IMR-90 (cell line): Measurements from ENCODE around the gene PIGA. TPM values are rescaled to one million over a fixed set of nuclear protein-coding genes. Genes with fewer than 3 reads are reported as not detected.

Experiments used
- ATAC-seq: fragments of 200-7000 bp; cut with Tn5 transposase; 2 replicates; pipeline ENCODE4 v1.9.1; 2020; ENCODE audit warnings: low read depth, mild to moderate bottlenecking, moderate library complexity
- BruUV-seq: library from RNA; stranded (reverse); fragments of 400-500 nt; replicated peaks from 2 replicates; lab custom pipeline; 2021; lab: Mats Ljungman, UMichigan
- CTCF ChIA-PET: fragments of 300-600 bp; formaldehyde crosslinking; extraction: SDS; loops from one replicate; lab custom pipeline; 2021; ENCODE audit warnings: antibody characterized with exemption; lab: Yijun Ruan, JAX
- POLR2A ChIA-PET: fragments of 300-600 bp; sonication (Branson Sonifier 250); formaldehyde crosslinking; loops from one replicate; lab custom pipeline; 2022; ENCODE audit warnings: antibody characterized with exemption; ENCODE audit not compliant: unreplicated experiment; lab: Charles Lee
- DNase-seq: peaks from one replicate; pipeline ENCODE4 v3.0.0; 2013
- H2AFZ ChIP-seq: replicated peaks from 2 replicates; pipeline ENCODE3; 2013; ENCODE audit warnings: low read length, mild to moderate bottlenecking; ENCODE audit not compliant: poor library complexity
- H2AK5ac ChIP-seq: 2 replicates; pipeline ENCODE4 v1.6.1; 2013; ENCODE audit warnings: low read depth, low read length, inconsistent platforms
- H2AK9ac ChIP-seq: replicated peaks from 2 replicates; pipeline ENCODE3; 2013; ENCODE audit warnings: mild to moderate bottlenecking, low read depth, low read length, moderate library complexity; ENCODE audit not compliant: poor library complexity
- H2BK120ac ChIP-seq: 2 replicates; pipeline ENCODE4 v1.6.1; 2013; ENCODE audit warnings: low read depth, low read length, inconsistent platforms
- H2BK15ac ChIP-seq: 3 replicates; pipeline ENCODE4 v1.6.1; 2013; ENCODE audit warnings: low read depth, low read length, inconsistent platforms
- H2BK20ac ChIP-seq: 2 replicates; pipeline ENCODE4 v1.6.1; 2013; ENCODE audit warnings: low read depth, mild to moderate bottlenecking, inconsistent platforms, low read length, moderate library complexity
- H2BK5ac ChIP-seq: 2 replicates; pipeline ENCODE4 v1.6.1; 2013; ENCODE audit warnings: mild to moderate bottlenecking, low read depth, low read length, inconsistent platforms; ENCODE audit not compliant: poor library complexity, severe bottlenecking
- H3K14ac ChIP-seq: replicated peaks from 2 replicates; pipeline ENCODE4 v1.6.1; 2013; ENCODE audit warnings: low read depth, low read length, inconsistent platforms
- H3K18ac ChIP-seq: 2 replicates; pipeline ENCODE4 v1.6.1; 2013; ENCODE audit warnings: low read depth, low read length, control low read depth
- H3K23ac ChIP-seq: 2 replicates; pipeline ENCODE4 v1.6.1; 2013; ENCODE audit warnings: low read depth, low read length, inconsistent platforms
- H3K27ac ChIP-seq: 2 replicates; pipeline ENCODE4 v1.5.1; 2013; ENCODE audit warnings: mild to moderate bottlenecking, control low read depth, low read length; ENCODE audit not compliant: insufficient read depth
- H3K27me3 ChIP-seq: 2 replicates; pipeline ENCODE4 v1.6.1; 2013; ENCODE audit warnings: low read length; ENCODE audit not compliant: control insufficient read depth, insufficient read depth
- H3K36me3 ChIP-seq: 2 replicates; pipeline ENCODE4 v1.6.1; 2013; ENCODE audit warnings: low read length, mixed read lengths; ENCODE audit not compliant: control insufficient read depth, insufficient read depth
- H3K4ac ChIP-seq: 2 replicates; pipeline ENCODE4 v1.6.1; 2013; ENCODE audit warnings: low read depth, low read length, inconsistent platforms
- H3K4me1 ChIP-seq: 2 replicates; pipeline ENCODE4 v1.6.1; 2013; ENCODE audit warnings: low read length, mixed read lengths; ENCODE audit not compliant: control insufficient read depth, insufficient read depth
- H3K4me2 ChIP-seq: 2 replicates; pipeline ENCODE4 v1.6.1; 2013; ENCODE audit warnings: low read depth, mild to moderate bottlenecking, control low read depth, low read length, moderate library complexity
- H3K4me3 ChIP-seq: 2 replicates; pipeline ENCODE4 v1.5.1; 2013; ENCODE audit warnings: low read depth, mild to moderate bottlenecking, control low read depth, low read length, moderate library complexity; ENCODE audit not compliant: insufficient read depth
- H3K56ac ChIP-seq: 2 replicates; pipeline ENCODE4 v1.6.1; 2013; ENCODE audit warnings: low read length, inconsistent platforms; ENCODE audit not compliant: insufficient read depth; ENCODE audit errors: extremely low read depth
- H3K79me1 ChIP-seq, 2 experiments: 2 replicates each; pipeline ENCODE4 v1.6.1; 2013; ENCODE audit warnings: low read length in 2 of 2, inconsistent platforms in 1 of 2, low read depth in 1 of 2
- H3K9ac ChIP-seq: 2 replicates; pipeline ENCODE4 v1.6.1; 2013; ENCODE audit warnings: low read depth, low read length, control low read depth
- H3K9me1 ChIP-seq: 2 replicates; pipeline ENCODE4 v1.6.1; 2013; ENCODE audit warnings: low read length, inconsistent platforms; ENCODE audit not compliant: insufficient read depth
- H3K9me3 ChIP-seq: 2 replicates; pipeline ENCODE4 v1.6.1; 2013; ENCODE audit warnings: low read length; ENCODE audit not compliant: control insufficient read depth, insufficient read depth
- H4K20me1 ChIP-seq: 2 replicates; pipeline ENCODE4 v1.6.1; 2013; ENCODE audit warnings: low read length, inconsistent platforms; ENCODE audit not compliant: insufficient read depth
- H4K5ac ChIP-seq: 2 replicates; pipeline ENCODE4 v1.6.1; 2013; ENCODE audit warnings: mild to moderate bottlenecking, low read depth, low read length, control low read depth
- H4K8ac ChIP-seq, 2 experiments: 2 replicates each; pipeline ENCODE4 v1.6.1; 2013; ENCODE audit warnings: low read depth in 2 of 2, low read length in 2 of 2, control low read depth in 1 of 2, inconsistent platforms in 1 of 2
- H4K91ac ChIP-seq: 2 replicates; pipeline ENCODE4 v1.6.1; 2013; ENCODE audit warnings: low read depth, low read length, inconsistent platforms; ENCODE audit not compliant: insufficient read depth
- CEBPB ChIP-seq: IDR thresholded peaks from 2 replicates; pipeline ENCODE4 v1.6.1; 2012; ENCODE audit warnings: low read depth, low read length, improper control_type of control experiment
- MAFK ChIP-seq: IDR thresholded peaks from 2 replicates; pipeline ENCODE4 v1.6.1; 2012; ENCODE audit warnings: low read depth, low read length, improper control_type of control experiment
- MXI1 ChIP-seq: IDR thresholded peaks from 2 replicates; pipeline ENCODE4 v1.6.1; 2012; ENCODE audit warnings: low read depth, mild to moderate bottlenecking, low read length, moderate library complexity, borderline replicate concordance
- POLR2A ChIP-seq: IDR thresholded peaks from 2 replicates; pipeline ENCODE4 v1.6.1; 2012; ENCODE audit warnings: mild to moderate bottlenecking, low read depth, low read length
- RAD21 ChIP-seq: IDR thresholded peaks from 2 replicates; pipeline ENCODE4 v1.6.1; 2012; ENCODE audit warnings: low read length, improper control_type of control experiment
- WGBS, 2 experiments: methylation state at CpG; one replicate each; pipeline versions ENCODE4 v1.1.5 to v1.1.7; 2013; ENCODE audit warnings: missing lambda C conversion rate in 2 of 2; ENCODE audit not compliant: insufficient read length in 1 of 2; ENCODE audit errors: extremely low coverage in 2 of 2; 5-methylcytosine and 5-hydroxymethylcytosine counted together
- dilution Hi-C: fragments of 300-500 bp; cut with HindIII; formaldehyde crosslinking; loops from one replicate; pipeline ENCODE4 v1.14.3; 2018; ENCODE audit warnings: low sequenced_read_pairs; ENCODE audit not compliant: unreplicated experiment
- in situ Hi-C: fragments of 300-500 bp; cut with MboI; formaldehyde crosslinking; loops from 3 replicates; pipeline ENCODE4 v1.14.3; 2019; ENCODE audit warnings: low sequenced_read_pairs, inconsistent platforms, mixed read lengths
- intact Hi-C: fragments of 100-400 bp; cut with micrococcal nuclease; formaldehyde crosslinking; loops from 2 replicates; pipeline ENCODE4 v1.10.0; 2022
- polyA plus RNA-seq, 3 experiments: library from polyadenylated mRNA; depleted of rRNA; stranded (reverse); fragments of >200 nt; gene quantifications; 2 replicates each; pipeline ENCODE4 v1.2.3, GENCODE V29; 2012; ENCODE audit warnings: low replicate concordance in 1 of 3
- total RNA-seq: library from RNA; depleted of rRNA; stranded (reverse); fragments of >200 nt; gene quantifications from 2 replicates; pipeline ENCODE4 v1.2.3, GENCODE V29; 2012
- TF ChIP-seq, protein P1 (sequence below): fragments of 150-350 bp; IDR thresholded peaks from 2 replicates; pipeline ENCODE4 v1.6.1; 2016; ENCODE audit warnings: low read depth, mild to moderate bottlenecking, low read length, moderate library complexity, borderline replicate concordance

The PIGA gene
- total and polyA plus RNA-seq, 2 of the 4 experiments (the other 2 are of a cell fraction): 3.4 to 9.1 TPM

- peaks cover 3% of the 10 kb centered on the region; the same call in 1 of the 2 replicates for H3K27me3 ChIP-seq
- BruUV-seq: no TSS peak
- H2AFZ ChIP-seq: no peak overlapping the region
- no peaks in the 10 kb centered on the region for H3K36me3 ChIP-seq
- H3K4me1 ChIP-seq: no peaks in the 10 kb centered on the region
- H4K91ac ChIP-seq: no peak overlapping the region
- H2AK9ac ChIP-seq: no peak overlapping the region
- no peak overlapping the region for H3K4ac ChIP-seq
- no peak overlapping the region for H2BK15ac ChIP-seq
- 50% methylated on average over 1 of the region's 8 CpGs; no CpG with 5 or more reads in 1 of the 2 experiments for WGBS, 2 experiments
- H3K9me3 ChIP-seq: no peaks in the 10 kb centered on the region
- DNase-seq (no peak), ATAC-seq (no peak)
- H3K4me3 ChIP-seq: no peak overlapping the region
- H3K18ac ChIP-seq: no peak overlapping the region
- intact Hi-C loops: no loop called here
- H3K4me2 ChIP-seq: no peak overlapping the region
- H2BK20ac ChIP-seq: no peak overlapping the region
- H2AK5ac ChIP-seq: no peak overlapping the region
- H3K9ac ChIP-seq: no peak overlapping the region
- in situ Hi-C loops: no loop called here
- TF ChIP-seq, protein P1, sequence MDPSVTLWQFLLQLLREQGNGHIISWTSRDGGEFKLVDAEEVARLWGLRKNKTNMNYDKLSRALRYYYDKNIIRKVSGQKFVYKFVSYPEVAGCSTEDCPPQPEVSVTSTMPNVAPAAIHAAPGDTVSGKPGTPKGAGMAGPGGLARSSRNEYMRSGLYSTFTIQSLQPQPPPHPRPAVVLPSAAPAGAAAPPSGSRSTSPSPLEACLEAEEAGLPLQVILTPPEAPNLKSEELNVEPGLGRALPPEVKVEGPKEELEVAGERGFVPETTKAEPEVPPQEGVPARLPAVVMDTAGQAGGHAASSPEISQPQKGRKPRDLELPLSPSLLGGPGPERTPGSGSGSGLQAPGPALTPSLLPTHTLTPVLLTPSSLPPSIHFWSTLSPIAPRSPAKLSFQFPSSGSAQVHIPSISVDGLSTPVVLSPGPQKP: no peak
- TF ChIP-seq POLR2A (no peak), RAD21 (no peak), CEBPB (no peak), MAFK (no peak), MXI1 (no peak)
- H3K27ac ChIP-seq: no peak overlapping the region
- H4K20me1 ChIP-seq: no peaks in the 10 kb centered on the region
- no peaks in the 10 kb centered on the region for H3K9me1 ChIP-seq
- no peak overlapping the region for H3K14ac ChIP-seq
- no peak overlapping the region for H4K8ac ChIP-seq
- H2BK120ac ChIP-seq: no peak overlapping the region
- no peak overlapping the region for H4K5ac ChIP-seq
- no peak overlapping the region for H3K23ac ChIP-seq
- no peak overlapping the region for H3K56ac ChIP-seq
- dilution Hi-C loops: no loop called here
- ChIA-PET POLR2A (no interaction called here), CTCF (interaction anchor here (1.4 to 2.5 kb wide), 3 partner anchors 8 to 116 kb away, joined by 3 to 17 read pairs (median 6); no protein-coding TSS in a partner anchor)
- H2BK5ac ChIP-seq: no peak overlapping the region
- H3K79me1 ChIP-seq: no peaks in the 10 kb centered on the region
These were observed 15.1 kb upstream of the PIGA start for GRCh38 chrX:15350329-15350996.
